K562 (cell line): ENCODE results near the gene C11orf65. TPM values are rescaled to one million over a fixed set of nuclear protein-coding genes. Genes with fewer than 3 reads are reported as not detected.

Experiments
- ADNP ChIP-seq: fragments of 200-800 bp; sonication (Bioruptor generic); IDR thresholded peaks from 2 replicates; pipeline ENCODE4 v1.6.1; 2016; ENCODE audit warnings: missing genetic modification characterization, missing compliant biosample characterization
- ARHGAP35 ChIP-seq: fragments of 450-650 bp; IDR thresholded peaks from 2 replicates; pipeline ENCODE4 v1.6.1; 2018; ENCODE audit not compliant: partially characterized antibody
- CHD1 ChIP-seq: fragments of 200-600 bp; sonication (generic); IDR thresholded peaks from one replicate; pipeline ENCODE4 v1.6.1; 2012; ENCODE audit warnings: mild to moderate bottlenecking, moderate library complexity, low read length, inconsistent platforms
- CTCF ChIP-seq, 3 experiments: IDR thresholded peaks in 2 of 3; conservative IDR thresholded peaks in 1 of 3; 2 replicates each; pipeline ENCODE4 v1.5.1; 2011 to 2012; ENCODE audit warnings: low read length in 3 of 3, mild to moderate bottlenecking in 3 of 3, control low read depth in 2 of 3, improper control_type of control experiment in 1 of 3, inconsistent platforms in 1 of 3, low read depth in 1 of 3, mixed read lengths in 1 of 3, moderate library complexity in 1 of 3; ENCODE audit not compliant: insufficient read depth in 2 of 3
- ETV1 ChIP-seq: fragments of 450-650 bp; conservative IDR thresholded peaks from 2 replicates; pipeline ENCODE4 v1.6.1; 2016; ENCODE audit warnings: missing genetic modification characterization, control low read depth, low read depth, missing compliant biosample characterization
- ILF3 ChIP-seq: fragments of 450-650 bp; IDR thresholded peaks from 2 replicates; pipeline ENCODE4 v1.6.1; 2018; ENCODE audit warnings: antibody characterized with exemption, mild to moderate bottlenecking, moderate library complexity, borderline replicate concordance
- KLF16 ChIP-seq: IDR thresholded peaks from 2 replicates; pipeline ENCODE4 v1.6.1; 2016; ENCODE audit warnings: antibody characterized with exemption
- LEF1 ChIP-seq: fragments of 450-650 bp; IDR thresholded peaks from 2 replicates; pipeline ENCODE4 v1.6.1; 2016; ENCODE audit warnings: mild to moderate bottlenecking
- MTA3 ChIP-seq: fragments of 450-650 bp; formaldehyde crosslinking; IDR thresholded peaks from 2 replicates; pipeline ENCODE4 v1.6.1; 2017; ENCODE audit warnings: mild to moderate bottlenecking, borderline replicate concordance
- NCOA6 ChIP-seq: fragments of 450-650 bp; IDR thresholded peaks from 2 replicates; pipeline ENCODE4 v1.6.1; 2017; ENCODE audit warnings: mild to moderate bottlenecking
- RHOXF2B ChIP-seq: fragments of 250-450 bp; sonication (Bioruptor Pico); conservative IDR thresholded peaks from 2 replicates; pipeline ENCODE4 v1.5.1; 2021
- RUNX1 ChIP-seq: sonication (generic); IDR thresholded peaks from 2 replicates; pipeline ENCODE4 v1.6.1; 2016; ENCODE audit warnings: antibody characterized with exemption, low read depth
- XRCC4 ChIP-seq: IDR thresholded peaks from one replicate; pipeline ENCODE4 v1.6.1; 2011; ENCODE audit not compliant: insufficient read depth, insufficient read length; ENCODE audit errors: extremely low read depth
- ZNF263 ChIP-seq: sonication (generic); formaldehyde crosslinking; IDR thresholded peaks from 2 replicates; pipeline ENCODE4 v1.8.0; 2022; ENCODE audit warnings: mild to moderate bottlenecking, missing genetic modification reagents, borderline replicate concordance
- polyA plus RNA-seq, 8 experiments: library from polyadenylated mRNA; depleted of rRNA in 4 of 8; stranded (reverse) in 5 of 8; unstranded in 3 of 8; fragments of >200 nt; fragmentation: Nextera tagmentation in 2 of 8; fragmentation: Illumina TruSeq in 1 of 8; extraction: Ambion mirVana in 2 of 8; extraction: Trizol in 1 of 8; gene quantifications; 2 replicates each; pipeline versions ENCODE4 v1.2.1 to v1.2.3, GENCODE V29; 2011 to 2014; ENCODE audit warnings: inconsistent platforms in 1 of 8, missing spikeins in 1 of 8
- total RNA-seq, 7 experiments: library from RNA; depleted of rRNA in 6 of 7; stranded (reverse); fragments of >200 nt in 6 of 7; fragmentation: Illumina TruSeq in 2 of 7; extraction: Trizol in 2 of 7; gene quantifications; 2 replicates each; pipeline versions ENCODE4 v1.2.1 to v1.2.3, GENCODE V29; 2011 to 2021; ENCODE audit warnings: low replicate concordance in 1 of 7
- TF ChIP-seq, protein P1 (sequence below), 2 experiments: fragments of 450-650 bp in 1 of 2; IDR thresholded peaks; 2 replicates each; pipeline ENCODE4 v1.6.1; 2011 to 2017; ENCODE audit warnings: low read depth in 2 of 2, antibody characterized with exemption in 1 of 2, borderline replicate concordance in 1 of 2, low read length in 1 of 2, mild to moderate bottlenecking in 1 of 2, mixed read lengths in 1 of 2; ENCODE audit not compliant: control insufficient read depth in 1 of 2

Gene C11orf65
- total and polyA plus RNA-seq, 9 of the 15 experiments (the other 6 are each of a cell fraction or from before 2014, with no cell fraction given): 1.0 to 2.1 (median 1.2) TPM

GRCh38 chr11:108340973-108341372 is 126.4 kb downstream of the C11orf65 start (continued):
- TF ChIP-seq XRCC4: no peak
- TF ChIP-seq ZNF263 (CRISPR knock-in tag): no peak
- TF ChIP-seq ADNP (tag): 0 out of 2 replicates have a peak, but pooled peaks have one; percentile 10
- no peak for TF ChIP-seq LEF1
- no peak for TF ChIP-seq MTA3
- TF ChIP-seq ILF3: no peak
- TF ChIP-seq ARHGAP35: no peak
- TF ChIP-seq RHOXF2B (CRISPR knock-in tag): no peak
- no peak for TF ChIP-seq ETV1 (tag)
- no peak for TF ChIP-seq KLF16
- TF ChIP-seq CTCF (IDR thresholded peaks at IDR 0.05 in 2 of 3, conservative IDR thresholded peaks at IDR 0.05 in 1 of 3; ENCODE audit: insufficient read depth in 2 of 3, low read depth in 1 of 3, low read length in 3 of 3): no peak
- TF ChIP-seq, protein P1, sequence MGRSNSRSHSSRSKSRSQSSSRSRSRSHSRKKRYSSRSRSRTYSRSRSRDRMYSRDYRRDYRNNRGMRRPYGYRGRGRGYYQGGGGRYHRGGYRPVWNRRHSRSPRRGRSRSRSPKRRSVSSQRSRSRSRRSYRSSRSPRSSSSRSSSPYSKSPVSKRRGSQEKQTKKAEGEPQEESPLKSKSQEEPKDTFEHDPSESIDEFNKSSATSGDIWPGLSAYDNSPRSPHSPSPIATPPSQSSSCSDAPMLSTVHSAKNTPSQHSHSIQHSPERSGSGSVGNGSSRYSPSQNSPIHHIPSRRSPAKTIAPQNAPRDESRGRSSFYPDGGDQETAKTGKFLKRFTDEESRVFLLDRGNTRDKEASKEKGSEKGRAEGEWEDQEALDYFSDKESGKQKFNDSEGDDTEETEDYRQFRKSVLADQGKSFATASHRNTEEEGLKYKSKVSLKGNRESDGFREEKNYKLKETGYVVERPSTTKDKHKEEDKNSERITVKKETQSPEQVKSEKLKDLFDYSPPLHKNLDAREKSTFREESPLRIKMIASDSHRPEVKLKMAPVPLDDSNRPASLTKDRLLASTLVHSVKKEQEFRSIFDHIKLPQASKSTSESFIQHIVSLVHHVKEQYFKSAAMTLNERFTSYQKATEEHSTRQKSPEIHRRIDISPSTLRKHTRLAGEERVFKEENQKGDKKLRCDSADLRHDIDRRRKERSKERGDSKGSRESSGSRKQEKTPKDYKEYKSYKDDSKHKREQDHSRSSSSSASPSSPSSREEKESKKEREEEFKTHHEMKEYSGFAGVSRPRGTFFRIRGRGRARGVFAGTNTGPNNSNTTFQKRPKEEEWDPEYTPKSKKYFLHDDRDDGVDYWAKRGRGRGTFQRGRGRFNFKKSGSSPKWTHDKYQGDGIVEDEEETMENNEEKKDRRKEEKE (IDR thresholded peaks at IDR 0.05; ENCODE audit: borderline replicate concordance in 1 of 2, control insufficient read depth in 1 of 2, low read depth in 2 of 2, low read length in 1 of 2): no peak
- no peak for TF ChIP-seq CHD1
- no peak for TF ChIP-seq RUNX1
- no peak for TF ChIP-seq NCOA6
